Measurements from ENCODE around the gene DUOX1.
"Not testable (repeated sequence)": the region's sequence is repeated elsewhere in the genome, so short reads cannot be mapped to it uniquely, and the experiment has no call there.

Gene DUOX1

GRCh38 chr15:45129651-45130129 is at the start of gene DUOX1, which contains the start of gene DUOXA1:
DUOX1 (plus strand) TSS chr15:45129994; CDS start chr15:45131967, 1,973 bp downstream.
DUOXA1 (minus strand) TSS chr15:45129879; CDS start chr15:45123014, 6,865 bp downstream.
- peak in 1 of 4 experiments; percentile 32 for DNase-seq

DNA sequence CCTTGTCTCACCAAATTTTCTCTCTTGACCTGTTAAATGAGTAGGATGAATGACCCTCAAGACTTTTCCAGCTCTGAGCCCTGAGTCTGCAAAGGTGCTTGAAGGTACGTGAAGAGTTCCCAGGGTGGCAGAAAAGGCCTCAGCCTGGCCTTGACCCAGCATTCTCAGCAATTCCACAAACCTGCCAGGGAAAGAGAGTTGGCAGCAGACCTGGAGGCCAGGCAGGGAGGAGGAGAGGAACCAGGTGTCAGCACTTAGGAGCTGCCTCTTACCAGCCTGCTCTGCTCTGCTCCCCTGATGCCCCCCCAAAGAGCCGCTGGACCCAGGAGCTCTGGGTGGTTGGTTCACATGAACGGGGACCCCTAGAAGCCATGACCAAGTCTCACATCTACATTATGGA is 49.2 kb upstream of the DUOX1 start:
- not testable (repeated sequence) for DNase-seq

- DNase-seq: not testable (repeated sequence)
Observed at GRCh38 chr15:45082412-45082811, 47.4 kb upstream of the DUOX1 start.

DNA sequence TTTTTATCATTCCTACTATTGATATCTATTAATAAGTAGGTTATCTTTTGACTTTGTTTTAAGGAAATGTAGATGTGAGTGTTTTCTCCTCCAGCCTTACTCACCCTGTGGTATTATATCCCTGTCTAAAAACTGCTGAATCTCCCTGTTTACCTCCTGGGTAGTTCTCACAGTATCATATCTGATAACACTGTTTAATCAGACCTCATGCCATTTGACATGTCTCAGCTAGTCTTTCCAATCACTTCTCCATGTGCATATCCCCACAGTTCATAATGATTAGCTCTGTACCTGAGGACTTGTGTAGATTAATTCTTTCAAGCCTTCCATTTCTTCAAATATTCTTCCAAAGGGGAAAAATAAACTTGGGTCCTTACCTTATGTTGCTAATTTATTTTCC is 46.6 kb upstream of the DUOX1 start:
- DNase-seq: no peak

- no peak for DNase-seq
Observed at GRCh38 chr15:45084163-45084562, 45.6 kb upstream of the DUOX1 start.

GRCh38 chr15:45087513-45087912 is 42.3 kb upstream of the DUOX1 start:
- DNase-seq: no peak

- DNase-seq: no peak
Observed at GRCh38 chr15:45088801-45089711, 40.7 kb upstream of the DUOX1 start.

GRCh38 chr15:45089712-45090373 is 40.0 kb upstream of the DUOX1 start:
- no peak for DNase-seq

DNA sequence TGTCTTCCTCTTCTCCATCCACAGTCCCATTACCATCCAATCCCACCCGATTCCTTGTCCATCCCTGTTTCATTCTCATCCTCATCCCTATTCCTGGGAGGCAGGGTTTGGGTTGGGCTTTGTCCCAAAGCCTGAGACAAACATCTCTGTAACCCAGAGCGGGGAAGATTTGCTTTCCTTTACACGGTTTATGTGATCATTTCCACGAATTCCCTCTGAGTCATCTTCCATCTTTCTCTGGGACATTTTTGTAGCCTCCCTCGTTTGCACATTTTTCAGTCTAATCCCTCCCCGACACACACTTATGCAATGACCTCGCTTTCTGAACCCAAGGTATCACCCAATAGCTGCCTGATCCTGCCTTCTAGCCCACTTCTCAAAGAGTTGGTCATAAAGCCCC is 38.6 kb upstream of the DUOX1 start:
- no peak for DNase-seq

DNA sequence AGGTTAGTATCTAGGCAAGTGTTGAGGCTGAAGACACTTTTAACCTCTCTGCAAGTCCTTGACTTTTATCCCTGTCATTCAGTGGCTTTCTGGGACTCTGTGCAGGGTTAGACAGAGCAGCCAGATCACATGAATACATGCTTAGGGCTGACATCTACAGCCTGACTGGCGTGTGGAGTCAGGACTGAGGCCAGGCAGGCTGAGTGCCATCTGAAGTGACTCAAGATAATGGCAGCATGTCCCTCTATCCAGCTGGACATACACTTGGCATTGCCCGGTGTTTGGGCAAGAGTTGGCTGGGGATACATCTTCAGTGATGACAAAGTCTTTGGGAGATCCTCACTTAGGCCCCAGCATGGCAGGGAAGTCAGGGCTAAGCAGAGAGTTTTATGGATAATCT is 38.2 kb upstream of the DUOX1 start:
- DNase-seq: no peak

GRCh38 chr15:45093013-45093412 is 36.8 kb upstream of the DUOX1 start:
- no peak for DNase-seq

DNA sequence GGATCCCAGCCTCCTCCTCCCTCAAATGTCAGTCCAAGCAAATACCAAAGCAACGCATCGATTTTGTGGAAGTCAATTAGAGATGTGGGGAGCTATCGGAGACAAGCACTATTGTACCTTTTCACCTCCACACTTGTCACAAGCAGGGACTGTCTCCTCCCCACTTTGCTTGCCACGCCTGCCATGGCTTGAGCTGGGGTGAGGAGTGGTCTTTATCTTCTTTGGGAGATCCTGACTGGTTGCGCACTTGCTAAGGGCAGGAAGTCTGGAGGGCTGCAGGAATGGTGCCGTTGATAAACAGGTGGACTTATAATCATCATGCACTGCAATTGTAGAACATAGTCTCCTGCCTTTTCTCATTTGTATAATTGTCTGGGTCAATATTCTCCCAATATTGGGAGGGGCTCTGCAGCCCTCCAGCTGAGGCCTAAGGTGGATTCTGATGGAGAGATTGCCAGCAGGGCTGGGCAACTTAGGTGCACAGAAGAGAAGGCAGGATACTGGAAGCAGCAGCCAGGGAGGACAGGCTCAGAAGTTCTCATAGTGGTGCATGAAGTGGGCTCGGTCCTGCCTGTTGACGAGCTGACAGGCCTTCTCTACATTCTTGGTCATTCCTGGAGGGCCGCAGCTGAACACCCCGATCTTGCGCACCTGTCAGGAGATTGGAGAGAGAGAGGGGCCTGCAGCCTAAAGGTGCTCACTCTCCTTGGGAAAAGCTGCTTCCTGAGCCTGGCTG is 36.0 kb upstream of the DUOX1 start:
- no peak for DNase-seq

DNA sequence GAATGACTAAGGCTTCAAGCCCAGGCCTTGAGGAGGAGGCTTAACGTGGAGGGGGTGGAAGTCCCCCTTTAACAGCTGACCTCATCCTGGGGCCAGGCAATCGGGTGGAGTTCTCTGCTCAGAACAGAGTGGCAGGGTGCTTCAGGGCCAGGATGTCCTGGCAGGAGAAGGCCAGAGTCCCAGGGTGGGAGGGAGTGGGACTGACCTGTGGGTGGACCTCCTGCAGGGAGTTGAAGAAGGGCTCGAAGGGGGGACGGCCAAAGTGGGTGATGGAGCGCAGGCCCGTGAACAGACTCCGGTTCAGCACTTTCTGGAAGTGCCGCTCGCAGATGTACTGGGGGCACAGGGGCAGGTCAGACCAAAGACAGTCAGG is 35.5 kb upstream of the DUOX1 start:
- DNase-seq: no peak

- DNase-seq: no peak
Observed at GRCh38 chr15:45095661-45096060, 34.1 kb upstream of the DUOX1 start.

DNA sequence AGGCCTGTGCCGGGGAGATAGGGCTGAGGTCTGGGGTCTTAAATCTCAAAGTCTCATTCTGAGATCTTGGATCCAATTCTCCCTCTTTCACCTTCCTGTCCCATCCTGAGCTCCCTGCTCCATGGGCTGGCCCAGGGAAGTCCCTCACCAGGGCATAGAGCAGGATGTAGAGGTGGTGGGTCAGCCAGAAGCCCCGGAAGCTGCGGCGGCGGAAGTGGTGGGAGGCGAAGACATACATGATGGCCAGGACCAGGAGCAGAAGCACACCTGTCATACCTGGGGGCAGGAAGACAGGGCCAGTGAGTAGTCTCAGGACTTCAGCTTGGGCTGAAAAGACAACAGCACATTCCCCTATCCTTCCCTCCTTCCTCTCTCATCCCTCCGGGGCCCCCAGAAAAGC is 32.3 kb upstream of the DUOX1 start:
- DNase-seq: no peak

DNA sequence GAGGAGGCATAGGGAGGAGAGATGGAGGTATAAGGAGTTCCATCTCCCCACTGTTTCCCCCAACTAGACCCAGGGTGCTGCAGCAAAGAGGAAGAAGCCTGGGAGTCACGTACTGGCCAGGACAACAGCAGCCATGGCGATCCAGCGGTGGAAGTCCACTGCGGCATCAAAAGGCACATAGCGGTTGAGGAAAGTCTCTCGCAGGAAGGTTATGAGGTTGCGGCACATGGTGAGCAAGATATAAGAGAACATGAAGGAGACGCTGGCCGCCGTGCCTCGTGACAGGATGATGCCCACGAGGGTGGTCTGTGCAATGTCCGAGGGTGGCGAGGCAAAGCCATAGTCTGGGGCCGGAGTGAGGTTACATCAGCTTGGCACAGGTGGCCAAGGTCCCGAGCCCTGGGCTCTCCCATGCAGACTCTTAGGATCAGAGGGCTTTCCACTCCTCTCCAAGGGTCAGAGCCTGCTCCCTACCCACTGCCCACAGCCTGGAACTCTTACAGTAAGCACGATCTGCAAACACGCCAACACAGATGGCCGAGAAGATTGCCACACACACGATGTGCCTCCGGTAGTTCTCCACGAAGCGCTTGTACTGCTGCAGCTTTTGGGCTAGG is 30.1 kb upstream of the DUOX1 start:
- DNase-seq: no peak

DNA sequence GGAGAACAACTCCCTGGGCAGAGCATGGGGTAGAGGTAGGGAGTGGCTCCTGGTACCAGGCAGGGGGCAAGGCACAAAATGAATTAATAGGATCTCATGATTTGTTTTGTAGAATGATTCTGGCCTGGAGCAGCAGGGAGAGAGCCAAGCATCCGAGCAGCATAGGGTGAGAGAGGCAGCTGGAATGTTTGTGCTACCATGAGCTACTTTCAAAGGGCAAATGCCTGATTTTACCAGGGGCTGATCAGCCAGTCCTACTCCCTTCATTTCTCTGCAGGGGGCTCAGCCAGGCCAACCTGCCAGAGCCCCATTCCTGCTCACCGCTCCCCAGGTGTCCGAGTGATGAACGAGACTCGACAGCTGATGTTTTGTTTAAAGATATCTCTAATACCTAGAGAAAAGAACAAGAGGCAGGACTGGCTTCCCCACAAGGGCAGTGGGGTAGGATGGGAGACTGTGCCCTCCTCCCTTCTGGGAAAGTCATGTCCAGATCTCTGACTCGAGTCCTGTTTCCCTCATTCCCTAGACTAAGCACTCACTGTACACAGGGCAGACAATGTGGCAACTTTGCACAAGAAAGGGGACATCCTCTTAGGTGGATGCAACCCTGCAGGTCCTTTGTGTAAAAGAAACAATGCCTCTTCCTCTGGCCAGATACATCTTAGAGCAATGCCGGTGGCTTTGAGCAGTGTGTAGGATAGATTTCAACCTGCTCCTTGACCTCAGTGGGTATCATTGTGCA is 28.7 kb upstream of the DUOX1 start:
- DNase-seq: no peak

- no peak for DNase-seq
Observed at GRCh38 chr15:45101749-45102148, 28.0 kb upstream of the DUOX1 start.

GRCh38 chr15:45102226-45102625 is 27.6 kb upstream of the DUOX1 start:
- DNase-seq: no peak

GRCh38 chr15:45104170-45104569 is 25.6 kb upstream of the DUOX1 start:
- DNase-seq: not testable (repeated sequence)

- no peak for DNase-seq
Observed at GRCh38 chr15:45105586-45105985, 24.2 kb upstream of the DUOX1 start.

Data from activated naive CD4-positive, alpha-beta T cell (primary cell).